GM12878 (cell line): ENCODE measurements around the gene KLF7. TPM values are rescaled to one million over a fixed set of nuclear protein-coding genes. Genes with fewer than 3 reads are reported as not detected.

ENCODE experiments used
- ATAC-seq: fragments of 200-7000 bp; cut with Tn5 transposase; 3 replicates; pipeline ENCODE4 v1.9.1; 2020; ENCODE audit warnings: mild to moderate bottlenecking, moderate library complexity
- BruUV-seq: library from RNA; stranded (reverse); fragments of 400-500 nt; replicated peaks from 2 replicates; lab custom pipeline; 2021; lab: Mats Ljungman, UMichigan
- CTCF ChIA-PET: fragments of 300-600 bp; sonication (Branson Sonifier 250); formaldehyde crosslinking; extraction: SDS; loops from one replicate; lab custom pipeline; 2021; ENCODE audit warnings: inconsistent platforms; lab: Yijun Ruan, JAX
- POLR2A ChIA-PET: fragments of 350-600 bp; formaldehyde crosslinking; extraction: SDS; loops from one replicate; lab custom pipeline; 2021; ENCODE audit warnings: inconsistent platforms; lab: Charles Lee
- RAD21 ChIA-PET: fragments of 300-600 bp; sonication (Branson Sonifier 250); formaldehyde crosslinking; loops from one replicate; lab custom pipeline; 2023; ENCODE audit warnings: antibody characterized with exemption; ENCODE audit not compliant: unreplicated experiment; lab: Charles Lee
- SMC1A ChIA-PET: fragments of 300-600 bp; sonication (Branson Sonifier 250); formaldehyde crosslinking; loops from one replicate; lab custom pipeline; 2023; ENCODE audit not compliant: unreplicated experiment, uncharacterized antibody; lab: Charles Lee
- DNase-seq: peaks from one replicate; pipeline ENCODE4 v3.0.0-alpha.2; 2011; ENCODE audit warnings: low read depth, low spot score
- FAIRE-seq: peaks from 3 replicates; lab custom pipeline; 2011; peaks lifted over from hg19 to GRCh38; lab: Jason Lieb, UNC
- H2AFZ ChIP-seq: 2 replicates; pipeline ENCODE4 v1.6.0; 2011; ENCODE audit warnings: low read depth, low read length, control low read depth; ENCODE audit not compliant: control insufficient read depth
- H3K27ac ChIP-seq: 2 replicates; pipeline ENCODE4 v1.5.1; 2011; ENCODE audit warnings: control low read depth; ENCODE audit not compliant: control insufficient read depth, insufficient read depth
- H3K27me3 ChIP-seq, 2 experiments: replicated peaks in 1 of 2; 2 replicates each; pipeline versions ENCODE4 v1.6.0 to v1.6.1; 2011; ENCODE audit warnings: low read length in 1 of 2; ENCODE audit not compliant: control insufficient read depth in 2 of 2, insufficient read depth in 2 of 2
- H3K36me3 ChIP-seq, 2 experiments: 2 replicates each; pipeline ENCODE4 v1.5.1; 2011; ENCODE audit warnings: low read length in 1 of 2; ENCODE audit not compliant: control insufficient read depth in 2 of 2, insufficient read depth in 2 of 2
- H3K4me1 ChIP-seq: 2 replicates; pipeline ENCODE4 v1.6.1; 2011; ENCODE audit warnings: mild to moderate bottlenecking, low read length, moderate library complexity, mixed read lengths; ENCODE audit not compliant: control insufficient read depth, insufficient read depth
- H3K4me2 ChIP-seq: 2 replicates; pipeline ENCODE4 v1.6.0; 2011; ENCODE audit warnings: control low read depth; ENCODE audit not compliant: control insufficient read depth, insufficient read depth
- H3K4me3 ChIP-seq: fragments of 200-600 bp; sonication (generic); 2 replicates; pipeline ENCODE4 v1.5.1; 2016
- H3K79me2 ChIP-seq: 2 replicates; pipeline ENCODE4 v1.6.0; 2011; ENCODE audit warnings: low read length; ENCODE audit not compliant: control insufficient read depth, insufficient read depth
- H3K9ac ChIP-seq: 2 replicates; pipeline ENCODE4 v1.8.0; 2011; ENCODE audit warnings: low read length, control low read depth, mixed read lengths; ENCODE audit not compliant: control insufficient read depth, insufficient read depth
- H3K9me3 ChIP-seq: replicated peaks from 3 replicates; pipeline ENCODE4 v1.5.1; 2011; ENCODE audit warnings: mild to moderate bottlenecking, low read length; ENCODE audit not compliant: control insufficient read depth, insufficient read depth
- H4K20me1 ChIP-seq: 2 replicates; pipeline ENCODE4 v1.6.0; 2011; ENCODE audit not compliant: control insufficient read depth, insufficient read depth
- DPF2 ChIP-seq: fragments of 450-650 bp; IDR thresholded peaks from 2 replicates; pipeline ENCODE4 v1.6.1; 2017; ENCODE audit warnings: mild to moderate bottlenecking
- ESRRA ChIP-seq: IDR thresholded peaks from 2 replicates; pipeline ENCODE4 v1.6.1; 2012; ENCODE audit warnings: mild to moderate bottlenecking, low read length, improper control_type of control experiment
- NFYB ChIP-seq: IDR thresholded peaks from 2 replicates; pipeline ENCODE4 v1.6.1; 2011; ENCODE audit warnings: low read depth, mild to moderate bottlenecking, low read length, improper control_type of control experiment, moderate library complexity; ENCODE audit not compliant: insufficient read depth
- NR2F1 ChIP-seq: fragments of 450-650 bp; conservative IDR thresholded peaks from 2 replicates; pipeline ENCODE4 v1.6.1; 2017; ENCODE audit warnings: mild to moderate bottlenecking
- NRF1 ChIP-seq: conservative IDR thresholded peaks from 2 replicates; pipeline ENCODE4 v1.6.1; 2011; ENCODE audit warnings: mild to moderate bottlenecking, low read depth, low read length, improper control_type of control experiment
- RAD51 ChIP-seq: fragments of 450-650 bp; IDR thresholded peaks from 2 replicates; pipeline ENCODE4 v1.6.1; 2016; ENCODE audit warnings: moderate library complexity, mild to moderate bottlenecking, inconsistent platforms
- SMAD5 ChIP-seq: IDR thresholded peaks from 2 replicates; pipeline ENCODE4 v1.6.1; 2016; ENCODE audit warnings: antibody characterized with exemption, low read depth
- STAT1 ChIP-seq: fragments of 450-650 bp; conservative IDR thresholded peaks from 2 replicates; pipeline ENCODE4 v1.6.1; 2014; ENCODE audit warnings: antibody characterized with exemption, mild to moderate bottlenecking
- TARDBP ChIP-seq: IDR thresholded peaks from 2 replicates; pipeline ENCODE4 v1.6.1; 2016; ENCODE audit warnings: borderline replicate concordance
- TBL1XR1 ChIP-seq: IDR thresholded peaks from 2 replicates; pipeline ENCODE4 v1.6.1; 2012; ENCODE audit warnings: low read depth, low read length, improper control_type of control experiment
- WRNIP1 ChIP-seq: IDR thresholded peaks from 2 replicates; pipeline ENCODE4 v1.6.1; 2011; ENCODE audit warnings: low read depth, low read length, improper control_type of control experiment, borderline replicate concordance
- ZNF207 ChIP-seq: fragments of 450-650 bp; IDR thresholded peaks from 2 replicates; pipeline ENCODE4 v1.6.1; 2014; ENCODE audit warnings: antibody characterized with exemption, mild to moderate bottlenecking, borderline replicate concordance
- WGBS: methylation state at CpG from one replicate; pipeline ENCODE4 v1.1.6; 2016; ENCODE audit warnings: low lambda C conversion rate; ENCODE audit not compliant: insufficient replicate concordance, insufficient coverage; ENCODE audit errors: missing lambda C conversion rate; 5-methylcytosine and 5-hydroxymethylcytosine counted together
- in situ Hi-C: fragments of 300-500 bp; cut with MboI; formaldehyde crosslinking; loops from 9 replicates; pipeline ENCODE4 v1.14.3; 2018; ENCODE audit warnings: mixed read lengths
- intact Hi-C: fragments of 100-400 bp; cut with micrococcal nuclease; formaldehyde crosslinking; loops from one replicate; pipeline ENCODE4 v1.14.2; 2022; ENCODE audit not compliant: unreplicated experiment
- polyA plus RNA-seq, 11 experiments: library from polyadenylated mRNA; depleted of rRNA in 4 of 11; unstranded in 6 of 11; stranded (reverse) in 5 of 11; fragments of >200 nt; fragmentation: Nextera tagmentation in 4 of 11; fragmentation: Illumina TruSeq in 1 of 11; extraction: Ambion mirVana in 4 of 11; extraction: Trizol in 1 of 11; gene quantifications; 1 replicate in 1 of 11; 2 replicates in 10 of 11; pipeline versions ENCODE4 v1.2.1 to v1.2.3, GENCODE V29; 2011 to 2016; ENCODE audit warnings: inconsistent platforms in 2 of 11, missing spikeins in 2 of 11, low read depth in 1 of 11
- total RNA-seq, 4 experiments: library from RNA; depleted of rRNA in 3 of 4; stranded (reverse); fragments of >200 nt in 3 of 4; fragmentation: Illumina TruSeq in 1 of 4; extraction: Trizol in 1 of 4; gene quantifications; 2 replicates each; pipeline versions ENCODE4 v1.2.1 to v1.2.3, GENCODE V29; 2013 to 2021
- TF ChIP-seq, protein P1 (sequence below): fragments of 450-650 bp; formaldehyde crosslinking; IDR thresholded peaks from 2 replicates; pipeline ENCODE4 v1.4.0; 2020; ENCODE audit warnings: mild to moderate bottlenecking, moderate library complexity
- TF ChIP-seq, protein P2 (sequence below): fragments of 450-650 bp; IDR thresholded peaks from 2 replicates; pipeline ENCODE4 v1.6.1; 2017; ENCODE audit warnings: antibody characterized with exemption, mild to moderate bottlenecking, moderate library complexity
- TF ChIP-seq, protein P3 (sequence below): fragments of 450-650 bp; IDR thresholded peaks from 2 replicates; pipeline ENCODE4 v1.6.1; 2017; ENCODE audit warnings: mild to moderate bottlenecking, moderate library complexity

Gene KLF7
- total and polyA plus RNA-seq, 10 of the 15 experiments (the other 5 are each of a cell fraction or from before 2014, with no cell fraction given): 2.4 to 24.8 (median 8.5) TPM

DNA sequence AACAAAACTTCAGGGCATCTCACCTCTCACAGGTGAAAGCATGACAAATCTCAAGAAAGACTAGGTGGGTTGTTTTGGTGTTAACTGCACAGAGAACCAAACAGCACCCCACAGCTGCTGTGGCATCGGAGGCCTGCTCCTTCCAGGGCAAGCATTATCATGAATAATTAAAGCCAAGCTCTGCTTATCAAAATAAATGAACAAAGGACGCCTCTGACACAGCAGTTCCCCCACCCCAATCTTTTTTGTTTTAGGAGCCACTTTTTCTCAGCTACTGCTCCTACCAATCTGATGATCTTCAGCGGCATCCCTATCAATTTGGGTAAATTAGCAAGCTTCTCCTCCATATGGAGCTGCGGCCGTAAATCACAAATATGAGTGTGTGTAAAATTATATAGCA is 58.6 kb downstream of the KLF7 start:
- POLR2A ChIA-PET: no interaction called here
- H3K4me2 ChIP-seq: no peak overlapping the region
- H3K79me2 ChIP-seq: no peaks in the 10 kb centered on the region
- H3K4me3 ChIP-seq: no peak overlapping the region
- DNase-seq: no peak
- no peaks in the 10 kb centered on the region for H3K9me3 ChIP-seq
- WGBS: 80% methylated on average over 5 of the region's 5 CpGs
- no peak for FAIRE-seq
- H4K20me1 ChIP-seq: no peaks in the 10 kb centered on the region
- no peak overlapping the region for H3K27ac ChIP-seq
- CTCF ChIA-PET: interaction anchor here (0.6 kb wide), 1 partner anchor 187 kb away, joined by 3 read pairs; no protein-coding TSS in a partner anchor
- H3K36me3 ChIP-seq: no peaks in the 10 kb centered on the region; a peak in 2 of 4 replicates
- RAD21 ChIA-PET: no interaction called here
- in situ Hi-C loops: no loop called here
- H2AFZ ChIP-seq: no peak overlapping the region
- no peaks in the 10 kb centered on the region for H3K4me1 ChIP-seq
- BruUV-seq: no TSS peak
- SMC1A ChIA-PET: interaction anchor here (0.6 to 1.3 kb wide), 2 partner anchors 14 to 112 kb away, joined by 3 to 4 read pairs; no protein-coding TSS in a partner anchor
- no peak overlapping the region for H3K9ac ChIP-seq
- no peak for ATAC-seq
- intact Hi-C loops: no loop called here
- H3K27me3 ChIP-seq: no peaks in the 10 kb centered on the region
- TF ChIP-seq, protein P1, sequence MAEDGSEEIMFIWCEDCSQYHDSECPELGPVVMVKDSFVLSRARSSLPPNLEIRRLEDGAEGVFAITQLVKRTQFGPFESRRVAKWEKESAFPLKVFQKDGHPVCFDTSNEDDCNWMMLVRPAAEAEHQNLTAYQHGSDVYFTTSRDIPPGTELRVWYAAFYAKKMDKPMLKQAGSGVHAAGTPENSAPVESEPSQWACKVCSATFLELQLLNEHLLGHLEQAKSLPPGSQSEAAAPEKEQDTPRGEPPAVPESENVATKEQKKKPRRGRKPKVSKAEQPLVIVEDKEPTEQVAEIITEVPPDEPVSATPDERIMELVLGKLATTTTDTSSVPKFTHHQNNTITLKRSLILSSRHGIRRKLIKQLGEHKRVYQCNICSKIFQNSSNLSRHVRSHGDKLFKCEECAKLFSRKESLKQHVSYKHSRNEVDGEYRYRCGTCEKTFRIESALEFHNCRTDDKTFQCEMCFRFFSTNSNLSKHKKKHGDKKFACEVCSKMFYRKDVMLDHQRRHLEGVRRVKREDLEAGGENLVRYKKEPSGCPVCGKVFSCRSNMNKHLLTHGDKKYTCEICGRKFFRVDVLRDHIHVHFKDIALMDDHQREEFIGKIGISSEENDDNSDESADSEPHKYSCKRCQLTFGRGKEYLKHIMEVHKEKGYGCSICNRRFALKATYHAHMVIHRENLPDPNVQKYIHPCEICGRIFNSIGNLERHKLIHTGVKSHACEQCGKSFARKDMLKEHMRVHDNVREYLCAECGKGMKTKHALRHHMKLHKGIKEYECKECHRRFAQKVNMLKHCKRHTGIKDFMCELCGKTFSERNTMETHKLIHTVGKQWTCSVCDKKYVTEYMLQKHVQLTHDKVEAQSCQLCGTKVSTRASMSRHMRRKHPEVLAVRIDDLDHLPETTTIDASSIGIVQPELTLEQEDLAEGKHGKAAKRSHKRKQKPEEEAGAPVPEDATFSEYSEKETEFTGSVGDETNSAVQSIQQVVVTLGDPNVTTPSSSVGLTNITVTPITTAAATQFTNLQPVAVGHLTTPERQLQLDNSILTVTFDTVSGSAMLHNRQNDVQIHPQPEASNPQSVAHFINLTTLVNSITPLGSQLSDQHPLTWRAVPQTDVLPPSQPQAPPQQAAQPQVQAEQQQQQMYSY (CRISPR knock-in tag): no peak
- TF ChIP-seq, protein P2, sequence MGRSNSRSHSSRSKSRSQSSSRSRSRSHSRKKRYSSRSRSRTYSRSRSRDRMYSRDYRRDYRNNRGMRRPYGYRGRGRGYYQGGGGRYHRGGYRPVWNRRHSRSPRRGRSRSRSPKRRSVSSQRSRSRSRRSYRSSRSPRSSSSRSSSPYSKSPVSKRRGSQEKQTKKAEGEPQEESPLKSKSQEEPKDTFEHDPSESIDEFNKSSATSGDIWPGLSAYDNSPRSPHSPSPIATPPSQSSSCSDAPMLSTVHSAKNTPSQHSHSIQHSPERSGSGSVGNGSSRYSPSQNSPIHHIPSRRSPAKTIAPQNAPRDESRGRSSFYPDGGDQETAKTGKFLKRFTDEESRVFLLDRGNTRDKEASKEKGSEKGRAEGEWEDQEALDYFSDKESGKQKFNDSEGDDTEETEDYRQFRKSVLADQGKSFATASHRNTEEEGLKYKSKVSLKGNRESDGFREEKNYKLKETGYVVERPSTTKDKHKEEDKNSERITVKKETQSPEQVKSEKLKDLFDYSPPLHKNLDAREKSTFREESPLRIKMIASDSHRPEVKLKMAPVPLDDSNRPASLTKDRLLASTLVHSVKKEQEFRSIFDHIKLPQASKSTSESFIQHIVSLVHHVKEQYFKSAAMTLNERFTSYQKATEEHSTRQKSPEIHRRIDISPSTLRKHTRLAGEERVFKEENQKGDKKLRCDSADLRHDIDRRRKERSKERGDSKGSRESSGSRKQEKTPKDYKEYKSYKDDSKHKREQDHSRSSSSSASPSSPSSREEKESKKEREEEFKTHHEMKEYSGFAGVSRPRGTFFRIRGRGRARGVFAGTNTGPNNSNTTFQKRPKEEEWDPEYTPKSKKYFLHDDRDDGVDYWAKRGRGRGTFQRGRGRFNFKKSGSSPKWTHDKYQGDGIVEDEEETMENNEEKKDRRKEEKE: no peak
- TF ChIP-seq WRNIP1: no peak
- TF ChIP-seq NR2F1: no peak
- TF ChIP-seq ZNF207: no peak
- no peak for TF ChIP-seq SMAD5
- TF ChIP-seq STAT1: no peak
- no peak for TF ChIP-seq DPF2
- no peak for TF ChIP-seq NRF1
- no peak for TF ChIP-seq TARDBP
- no peak for TF ChIP-seq RAD51
- no peak for TF ChIP-seq ESRRA
- TF ChIP-seq, protein P3, sequence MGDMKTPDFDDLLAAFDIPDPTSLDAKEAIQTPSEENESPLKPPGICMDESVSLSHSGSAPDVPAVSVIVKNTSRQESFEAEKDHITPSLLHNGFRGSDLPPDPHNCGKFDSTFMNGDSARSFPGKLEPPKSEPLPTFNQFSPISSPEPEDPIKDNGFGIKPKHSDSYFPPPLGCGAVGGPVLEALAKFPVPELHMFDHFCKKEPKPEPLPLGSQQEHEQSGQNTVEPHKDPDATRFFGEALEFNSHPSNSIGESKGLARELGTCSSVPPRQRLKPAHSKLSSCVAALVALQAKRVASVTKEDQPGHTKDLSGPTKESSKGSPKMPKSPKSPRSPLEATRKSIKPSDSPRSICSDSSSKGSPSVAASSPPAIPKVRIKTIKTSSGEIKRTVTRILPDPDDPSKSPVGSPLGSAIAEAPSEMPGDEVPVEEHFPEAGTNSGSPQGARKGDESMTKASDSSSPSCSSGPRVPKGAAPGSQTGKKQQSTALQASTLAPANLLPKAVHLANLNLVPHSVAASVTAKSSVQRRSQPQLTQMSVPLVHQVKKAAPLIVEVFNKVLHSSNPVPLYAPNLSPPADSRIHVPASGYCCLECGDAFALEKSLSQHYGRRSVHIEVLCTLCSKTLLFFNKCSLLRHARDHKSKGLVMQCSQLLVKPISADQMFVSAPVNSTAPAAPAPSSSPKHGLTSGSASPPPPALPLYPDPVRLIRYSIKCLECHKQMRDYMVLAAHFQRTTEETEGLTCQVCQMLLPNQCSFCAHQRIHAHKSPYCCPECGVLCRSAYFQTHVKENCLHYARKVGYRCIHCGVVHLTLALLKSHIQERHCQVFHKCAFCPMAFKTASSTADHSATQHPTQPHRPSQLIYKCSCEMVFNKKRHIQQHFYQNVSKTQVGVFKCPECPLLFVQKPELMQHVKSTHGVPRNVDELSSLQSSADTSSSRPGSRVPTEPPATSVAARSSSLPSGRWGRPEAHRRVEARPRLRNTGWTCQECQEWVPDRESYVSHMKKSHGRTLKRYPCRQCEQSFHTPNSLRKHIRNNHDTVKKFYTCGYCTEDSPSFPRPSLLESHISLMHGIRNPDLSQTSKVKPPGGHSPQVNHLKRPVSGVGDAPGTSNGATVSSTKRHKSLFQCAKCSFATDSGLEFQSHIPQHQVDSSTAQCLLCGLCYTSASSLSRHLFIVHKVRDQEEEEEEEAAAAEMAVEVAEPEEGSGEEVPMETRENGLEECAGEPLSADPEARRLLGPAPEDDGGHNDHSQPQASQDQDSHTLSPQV: no peak
- no peak for TF ChIP-seq NFYB
- TF ChIP-seq TBL1XR1: no peak
